ENCODE results near the gene HDDC3. TPM values are rescaled to one million over a fixed set of nuclear protein-coding genes. Genes with fewer than 3 reads are reported as not detected.
A peak's percentile ranks its signal among the peaks of the same experiment; 100 is the strongest.
"Not testable (repeated sequence)": the region's sequence is repeated elsewhere in the genome, so short reads cannot be mapped to it uniquely, and the experiment has no call there.

HDDC3 gene
- total and polyA plus RNA-seq, 8 donors: 12.1 to 22.1 (median 19.2) TPM; not detected in 2

GRCh38 chr15:90930861-90931574, 1.3 kb downstream of the HDDC3 start:
- no peak for TF ChIP-seq POLR2A (IDR thresholded peaks at IDR 0.05)
- no peak for TF ChIP-seq CTCF (IDR thresholded peaks at IDR 0.05)
- TF ChIP-seq POLR2AphosphoS5 (IDR thresholded peaks at IDR 0.05): no peak
- no peak for TF ChIP-seq EP300 (IDR thresholded peaks at IDR 0.05)
- H3K27ac ChIP-seq: peak overlapping the region; percentile 92 to 97 (median 95)
- H3K4me1 ChIP-seq: peaks cover 27 to 63% (median 47%) of the 10 kb centered on the region in 4 donors
- H3K9me3 ChIP-seq: no peaks in the 10 kb centered on the region
- no peaks in the 10 kb centered on the region for H3K27me3 ChIP-seq
- intact Hi-C loops (cut with DNase I; ENCODE audit: low total_unique reads): no loop called here
- H3K36me3 ChIP-seq: no peaks in the 10 kb centered on the region
- peak overlapping the region; percentile 43 to 77 (median 67) for H3K4me3 ChIP-seq
- peak in 1 of 2 donors; percentile 37 for DNase-seq
- WGBS, 5 donors: 61 to 73% (median 69%) methylated on average over 15 of the region's 15 CpGs

GRCh38 chr15:90929246-90930019, 2.9 kb downstream of the HDDC3 start:
- Histone ChIP-seq H3K27me3 (no peaks in the 10 kb centered on the region), H3K4me3 (peak overlapping the region; percentile 43 to 77 (median 64)), H3K27ac (peak overlapping the region; percentile 92 to 97 (median 95)), H3K9me3 (no peaks in the 10 kb centered on the region), H3K4me1 (peaks cover 17 to 51% (median 35%) of the 10 kb centered on the region in 4 donors), H3K36me3 (no peaks in the 10 kb centered on the region)
- 48 to 50% (median 48%) methylated on average over 21 of the region's 21 CpGs for WGBS, 5 donors
- no peak for TF ChIP-seq CTCF (IDR thresholded peaks at IDR 0.05)
- TF ChIP-seq POLR2AphosphoS5 (IDR thresholded peaks at IDR 0.05): no peak
- intact Hi-C loops (cut with DNase I; ENCODE audit: low total_unique reads): no loop called here
- DNase-seq: no peak

GRCh38 chr15:90928106-90928505, 4.2 kb downstream of the HDDC3 start:
- peaks cover 16 to 38% (median 28%) of the 10 kb centered on the region in 4 donors for H3K4me1 ChIP-seq
- peak overlapping the region in 2 of 5 donors; percentile 1 to 94 for H3K27ac ChIP-seq
- H3K4me3 ChIP-seq; H3K9me3 ChIP-seq; intact Hi-C loops (cut with DNase I; ENCODE audit: low total_unique reads); H3K36me3 ChIP-seq; DNase-seq; H3K27me3 ChIP-seq: not testable (repeated sequence)
- 86 to 96% (median 95%) methylated on average over 7 of the region's 7 CpGs for WGBS, 5 donors

- H3K4me3 ChIP-seq; H3K9me3 ChIP-seq; H3K36me3 ChIP-seq; H3K27me3 ChIP-seq; intact Hi-C loops (cut with DNase I; ENCODE audit: low total_unique reads); H3K27ac ChIP-seq; DNase-seq: not testable (repeated sequence)
- 91 to 93% (median 92%) methylated on average over 10 of the region's 10 CpGs for WGBS, 5 donors
- peaks cover 13 to 28% (median 19%) of the 10 kb centered on the region in 4 donors for H3K4me1 ChIP-seq
Observed at GRCh38 chr15:90926766-90927165, 5.6 kb downstream of the HDDC3 start.

- Histone ChIP-seq H3K27me3 (no peaks in the 10 kb centered on the region), H3K9me3 (no peaks in the 10 kb centered on the region), H3K36me3 (peaks cover 21 to 33% (median 28%) of the 10 kb centered on the region in 4 donors), H3K4me3 (no peak overlapping the region), H3K27ac (no peak overlapping the region), H3K4me1 (peaks cover 0 to 12% (median 2%) of the 10 kb centered on the region in 4 donors)
- WGBS, 5 donors: 72 to 85% (median 80%) methylated on average over 5 of the region's 5 CpGs
- intact Hi-C loops (cut with DNase I; ENCODE audit: low total_unique reads): no loop called here
- TF ChIP-seq POLR2AphosphoS5 (IDR thresholded peaks at IDR 0.05): no peak
- TF ChIP-seq EP300 (IDR thresholded peaks at IDR 0.05): no peak
- TF ChIP-seq POLR2A (IDR thresholded peaks at IDR 0.05): no peak
- no peak for TF ChIP-seq CTCF (IDR thresholded peaks at IDR 0.05)
- DNase-seq: no peak
Observed at GRCh38 chr15:90924375-90924774, 8.0 kb downstream of the HDDC3 start.

- H3K27me3 ChIP-seq; DNase-seq; H3K4me1 ChIP-seq; H3K27ac ChIP-seq; intact Hi-C loops (cut with DNase I; ENCODE audit: low total_unique reads); H3K9me3 ChIP-seq; H3K4me3 ChIP-seq: not testable (repeated sequence)
- 86 to 95% (median 92%) methylated on average over 7 of the region's 7 CpGs for WGBS, 5 donors
- H3K36me3 ChIP-seq: peaks cover 37 to 48% (median 43%) of the 10 kb centered on the region in 4 donors
Observed at GRCh38 chr15:90922712-90923322, 9.5 kb downstream of the HDDC3 start.

Measured in stomach (tissue), 9 donors.